ENCODE data around the gene ADK. TPM values are rescaled to one million over a fixed set of nuclear protein-coding genes. Genes with fewer than 3 reads are reported as not detected.
A peak's percentile ranks its signal among the peaks of the same experiment; 100 is the strongest.

Gene ADK
- total RNA-seq, 3 donors from 2014 or later (not counting 1 experiment from before 2014, with no cell fraction given): 13.4 to 16.1 (median 14.1) TPM

DNA sequence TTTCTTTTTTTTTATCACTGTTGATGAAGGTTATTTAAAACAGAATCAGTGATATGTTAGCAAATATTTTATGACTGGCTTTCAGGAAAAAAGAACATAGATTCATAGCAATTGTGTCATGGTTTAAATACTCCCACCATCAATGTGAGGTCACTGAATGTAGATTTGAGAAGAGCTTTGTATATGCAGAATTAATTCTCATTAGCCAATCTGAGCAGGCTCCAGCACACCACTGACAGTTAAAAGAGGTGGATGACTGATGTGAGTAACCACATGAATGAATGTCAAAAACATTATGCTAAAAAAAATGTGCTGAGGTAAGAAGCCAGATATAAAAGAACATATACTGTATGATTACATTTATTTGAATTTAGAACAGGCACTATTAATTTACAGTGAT is 500.5 kb downstream of the ADK start:
- no peaks in the 10 kb centered on the region for H3K9me3 ChIP-seq (ENCODE audit: control insufficient read depth, insufficient read depth, low read length)
- Mint-ChIP-seq H3K4me3 (no peak overlapping the region), H3K9me3 (no peaks in the 10 kb centered on the region), H3K4me1 (no peaks in the 10 kb centered on the region), H3K27ac (no peak overlapping the region), H3K27me3 (ENCODE audit: low read depth in 2 of 2) (no peaks in the 10 kb centered on the region), H3K36me3 (no peaks in the 10 kb centered on the region)
- no peak overlapping the region for H3K4me3 ChIP-seq (ENCODE audit: low read length)
- H3K4me1 ChIP-seq (ENCODE audit: control insufficient read depth, insufficient read depth, low read length): no peaks in the 10 kb centered on the region
- no peak overlapping the region for H3K27ac ChIP-seq (ENCODE audit: low read length)
- no peaks in the 10 kb centered on the region for H3K36me3 ChIP-seq (ENCODE audit: control insufficient read depth, insufficient read depth, low read length)
- ATAC-seq (no peak), DNase-seq (peak in 1 of 2 donors; percentile 9)
- intact Hi-C loops (cut with micrococcal nuclease): no loop called here
- no peak for TF ChIP-seq CTCF (IDR thresholded peaks at IDR 0.05)
- H3K27me3 ChIP-seq (ENCODE audit: control insufficient read depth, insufficient read depth, low read length): no peaks in the 10 kb centered on the region

DNA sequence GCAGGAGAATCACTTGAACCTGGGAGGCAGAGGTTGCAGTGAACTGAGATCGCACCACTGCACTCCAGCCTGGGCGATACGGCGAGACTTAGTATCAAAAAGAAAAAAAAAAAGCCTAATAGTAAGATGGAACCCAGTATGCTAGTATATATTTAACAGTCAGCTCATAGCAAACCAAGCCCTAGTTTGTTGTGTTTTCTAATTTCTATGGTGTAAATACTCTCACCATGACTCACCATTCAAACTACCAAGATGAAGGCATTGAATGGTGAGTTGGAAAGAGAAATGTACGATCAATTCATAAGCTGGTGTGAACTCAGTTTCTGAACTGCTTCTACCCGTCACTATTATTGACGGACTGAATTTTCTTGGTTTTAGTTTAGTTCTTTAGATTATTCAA is 501.6 kb downstream of the ADK start:
- H3K27ac Mint-ChIP-seq: no peak overlapping the region
- H3K4me1 Mint-ChIP-seq: no peaks in the 10 kb centered on the region
- H3K27ac ChIP-seq (ENCODE audit: low read length): no peak overlapping the region
- H3K4me3 Mint-ChIP-seq: no peak overlapping the region
- no peaks in the 10 kb centered on the region for H3K9me3 ChIP-seq (ENCODE audit: control insufficient read depth, insufficient read depth, low read length)
- no peaks in the 10 kb centered on the region for H3K36me3 Mint-ChIP-seq
- no peaks in the 10 kb centered on the region for H3K27me3 ChIP-seq (ENCODE audit: control insufficient read depth, insufficient read depth, low read length)
- DNase-seq (no peak), ATAC-seq (no peak)
- no peaks in the 10 kb centered on the region for H3K36me3 ChIP-seq (ENCODE audit: control insufficient read depth, insufficient read depth, low read length)
- no peak overlapping the region for H3K4me3 ChIP-seq (ENCODE audit: low read length)
- WGBS (ENCODE audit: insufficient coverage): 95% methylated on average over 7 of the region's 7 CpGs
- H3K27me3 Mint-ChIP-seq (ENCODE audit: low read depth in 2 of 2): no peaks in the 10 kb centered on the region
- intact Hi-C loops (cut with micrococcal nuclease): no loop called here
- no peak for TF ChIP-seq CTCF (IDR thresholded peaks at IDR 0.05)
- H3K9me3 Mint-ChIP-seq: no peaks in the 10 kb centered on the region
- H3K4me1 ChIP-seq (ENCODE audit: control insufficient read depth, insufficient read depth, low read length): no peaks in the 10 kb centered on the region

- no peak overlapping the region for H3K4me3 Mint-ChIP-seq
- no peak for ATAC-seq
Measured at GRCh38 chr10:74658511-74658910, 507.5 kb downstream of the ADK start.

More at GRCh38 chr10:74658511-74658910, 507.5 kb downstream of the ADK start:
- H3K27ac Mint-ChIP-seq: no peak overlapping the region
- H3K4me3 ChIP-seq (ENCODE audit: low read length): no peak overlapping the region
- DNase-seq: no peak
- H3K36me3 ChIP-seq (ENCODE audit: control insufficient read depth, insufficient read depth, low read length): no peaks in the 10 kb centered on the region
- intact Hi-C loops (cut with micrococcal nuclease): no loop called here
- H3K4me1 Mint-ChIP-seq: no peaks in the 10 kb centered on the region
- no peaks in the 10 kb centered on the region for H3K9me3 Mint-ChIP-seq
- no peaks in the 10 kb centered on the region for H3K27me3 Mint-ChIP-seq (ENCODE audit: low read depth in 2 of 2)
- no peak for TF ChIP-seq CTCF (IDR thresholded peaks at IDR 0.05)
- no peak overlapping the region for H3K27ac ChIP-seq (ENCODE audit: low read length)
- WGBS (ENCODE audit: insufficient coverage): 91% methylated on average over 3 of the region's 5 CpGs
- H3K36me3 Mint-ChIP-seq: no peaks in the 10 kb centered on the region
- H3K4me1 ChIP-seq (ENCODE audit: control insufficient read depth, insufficient read depth, low read length): peaks cover 5% of the 10 kb centered on the region
- no peaks in the 10 kb centered on the region for H3K9me3 ChIP-seq (ENCODE audit: control insufficient read depth, insufficient read depth, low read length)
- no peaks in the 10 kb centered on the region for H3K27me3 ChIP-seq (ENCODE audit: control insufficient read depth, insufficient read depth, low read length)
